Stimulated activated memory B cell treated with anti-CD40 and anti-IgM and Interleukin-4, amounts not matched to agents 10 μg/mL and 1 μg/mL and 100 μg/mL, for 72 hours (primary cell): ENCODE measurements around the gene C5orf52.
"Not testable (repeated sequence)": the region's sequence is repeated elsewhere in the genome, so short reads cannot be mapped to it uniquely, and the experiment has no call there.

Source experiments
- ATAC-seq: fragments of 150-1000 bp; cut with Tn5 transposase; 2 replicates; pipeline ENCODE4 v1.10.0; 2021
- H3K27ac Mint-ChIP-seq: one replicate; pipeline ENCODE4 v1.8.0; 2022; ENCODE audit warnings: mild to moderate bottlenecking, mixed read lengths
- H3K27me3 Mint-ChIP-seq: one replicate; pipeline ENCODE4 v1.8.0; 2022; ENCODE audit warnings: mixed read lengths
- H3K36me3 Mint-ChIP-seq: one replicate; pipeline ENCODE4 v1.8.0; 2022; ENCODE audit warnings: mixed read lengths
- H3K4me1 Mint-ChIP-seq: one replicate; pipeline ENCODE4 v1.8.0; 2022; ENCODE audit warnings: mixed read lengths
- H3K4me3 Mint-ChIP-seq: one replicate; pipeline ENCODE4 v1.8.0; 2022; ENCODE audit warnings: mild to moderate bottlenecking, moderate library complexity, mixed read lengths
- H3K9me3 Mint-ChIP-seq: one replicate; pipeline ENCODE4 v1.8.0; 2022; ENCODE audit warnings: mixed read lengths

Gene C5orf52

DNA sequence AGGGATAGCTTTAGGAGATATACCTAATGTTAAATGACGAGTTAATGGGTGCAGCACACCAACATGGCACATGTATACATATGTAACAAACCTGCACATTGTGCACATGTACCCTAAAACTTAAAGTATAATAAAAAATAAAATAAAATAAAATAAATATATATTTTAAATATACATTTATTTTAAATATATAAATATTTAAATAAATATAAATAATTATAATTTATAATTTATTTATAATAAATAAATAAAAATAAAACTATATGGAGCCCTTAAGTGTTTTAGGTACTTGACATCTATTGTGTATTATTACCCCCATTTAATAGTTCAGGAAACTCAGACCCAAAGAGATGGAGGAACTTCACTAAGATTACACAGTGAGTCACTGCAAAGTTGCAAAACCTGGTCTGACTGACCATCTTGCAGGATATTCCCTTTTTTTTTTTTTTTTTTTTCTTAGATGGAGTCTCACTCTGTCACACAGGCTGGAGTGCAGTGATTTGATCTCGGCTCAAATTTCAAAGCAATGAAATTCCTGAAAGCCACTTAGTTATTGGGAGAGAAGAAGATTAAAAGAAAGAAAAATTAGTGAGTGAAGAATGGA lies 5.8 kb upstream of the C5orf52 start:
- H3K36me3 Mint-ChIP-seq: no peaks in the 10 kb centered on the region
- H3K9me3 Mint-ChIP-seq: no peaks in the 10 kb centered on the region
- peaks cover 22% of the 10 kb centered on the region for H3K4me1 Mint-ChIP-seq
- H3K27me3 Mint-ChIP-seq: no peaks in the 10 kb centered on the region
- H3K4me3 Mint-ChIP-seq: no peak overlapping the region
- ATAC-seq: no peak
- H3K27ac Mint-ChIP-seq: no peak overlapping the region

- Mint-ChIP-seq H3K27me3 (no peaks in the 10 kb centered on the region), H3K36me3 (no peaks in the 10 kb centered on the region), H3K27ac (peak overlapping the region; percentile 49), H3K4me3 (no peak overlapping the region), H3K4me1 (peaks cover 35% of the 10 kb centered on the region), H3K9me3 (no peaks in the 10 kb centered on the region)
- no peak for ATAC-seq
Observed at GRCh38 chr5:157668356-157668755, 3.0 kb upstream of the C5orf52 start.

DNA sequence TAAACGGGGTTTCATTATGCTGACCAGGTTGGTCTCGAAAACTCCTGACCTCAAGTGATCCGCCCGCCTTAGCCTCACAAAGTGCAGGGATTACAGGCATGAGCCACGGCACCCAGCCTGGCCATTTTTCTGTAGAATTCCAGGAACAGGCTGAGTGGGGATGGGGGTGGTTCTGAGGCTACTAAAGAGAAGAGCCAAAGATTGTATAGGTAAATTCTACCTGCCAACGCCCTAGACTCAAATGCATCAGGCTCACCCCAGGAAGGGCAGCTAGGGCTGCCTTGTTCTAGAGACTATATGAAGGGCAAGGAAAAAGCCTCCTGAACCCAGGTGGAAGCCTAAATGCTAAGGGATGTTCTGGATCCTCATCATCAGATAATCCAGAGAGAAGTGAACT lies 1.6 kb upstream of the C5orf52 start:
- H3K27me3 Mint-ChIP-seq: no peaks in the 10 kb centered on the region
- peaks cover 35% of the 10 kb centered on the region for H3K4me1 Mint-ChIP-seq
- no peaks in the 10 kb centered on the region for H3K36me3 Mint-ChIP-seq
- no peak for ATAC-seq
- peak overlapping the region; percentile 88 for H3K4me3 Mint-ChIP-seq
- peak overlapping the region; percentile 86 for H3K27ac Mint-ChIP-seq
- no peaks in the 10 kb centered on the region for H3K9me3 Mint-ChIP-seq

- ATAC-seq: no peak
- peak overlapping the region; percentile 86 for H3K27ac Mint-ChIP-seq
Observed at GRCh38 chr5:157671592-157672330, 428 bp downstream of the C5orf52 start.

DNA sequence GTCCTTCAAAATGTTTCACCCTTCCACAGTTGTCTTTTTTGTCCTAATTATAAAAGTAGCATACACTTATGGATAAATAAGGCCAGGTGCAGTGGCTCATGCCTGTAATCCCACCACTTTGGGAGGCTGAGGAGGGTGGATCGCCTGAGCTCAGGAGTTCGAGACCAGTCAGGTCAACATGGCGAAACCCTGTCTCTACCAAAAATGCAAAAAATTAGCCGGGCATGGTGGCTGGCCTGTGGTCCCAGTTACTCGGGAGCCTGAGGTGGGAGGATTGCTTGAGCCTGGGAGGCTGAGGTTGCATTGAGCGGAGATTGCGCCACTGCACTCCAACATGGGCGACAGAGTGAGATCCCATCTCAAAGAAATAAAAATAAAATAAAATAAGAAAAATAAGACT lies 1.6 kb downstream of the C5orf52 start:
- Mint-ChIP-seq H3K9me3 (no peaks in the 10 kb centered on the region), H3K27ac (no peak overlapping the region), H3K4me3 (no peak overlapping the region), H3K4me1 (peaks cover 35% of the 10 kb centered on the region), H3K27me3 (no peaks in the 10 kb centered on the region), H3K36me3 (no peaks in the 10 kb centered on the region)
- ATAC-seq: no peak

More at GRCh38 chr5:157671592-157672330, 428 bp downstream of the C5orf52 start:
- Mint-ChIP-seq H3K9me3 (no peaks in the 10 kb centered on the region), H3K27me3 (no peaks in the 10 kb centered on the region), H3K4me1 (peaks cover 35% of the 10 kb centered on the region), H3K36me3 (no peaks in the 10 kb centered on the region), H3K4me3 (peak overlapping the region; percentile 88)

- not testable (repeated sequence) for ATAC-seq, H3K36me3 Mint-ChIP-seq
Observed at GRCh38 chr5:157674351-157674750, 3.0 kb downstream of the C5orf52 start.

DNA sequence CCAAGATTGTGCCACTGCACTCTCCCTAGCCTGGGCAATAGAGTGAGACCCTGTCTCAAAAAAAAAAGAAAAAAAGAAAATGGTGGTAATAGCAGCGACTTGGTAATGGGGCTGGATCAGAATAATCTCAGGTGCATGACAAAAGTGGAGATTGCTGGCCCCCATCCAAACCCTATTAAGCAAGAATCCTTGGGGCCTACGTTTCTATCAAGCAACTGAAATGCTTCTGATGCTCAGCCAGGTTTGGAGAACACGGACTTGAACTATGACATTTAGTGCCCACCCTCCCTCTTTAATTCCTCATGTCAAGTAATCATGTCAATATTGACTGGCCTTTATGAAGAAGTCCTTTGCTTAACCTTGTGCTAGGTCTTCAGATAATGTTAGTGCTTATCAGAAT lies 6.6 kb downstream of the C5orf52 start:
- no peaks in the 10 kb centered on the region for H3K36me3 Mint-ChIP-seq
- H3K9me3 Mint-ChIP-seq: no peaks in the 10 kb centered on the region
- ATAC-seq: no peak
- H3K27ac Mint-ChIP-seq: no peak overlapping the region
- H3K4me1 Mint-ChIP-seq: no peaks in the 10 kb centered on the region
- no peaks in the 10 kb centered on the region for H3K27me3 Mint-ChIP-seq
- H3K4me3 Mint-ChIP-seq: no peak overlapping the region

More at GRCh38 chr5:157674351-157674750, 3.0 kb downstream of the C5orf52 start:
- not testable (repeated sequence) for H3K27ac Mint-ChIP-seq, H3K27me3 Mint-ChIP-seq, H3K4me3 Mint-ChIP-seq, H3K9me3 Mint-ChIP-seq
- H3K4me1 Mint-ChIP-seq: peaks cover 29% of the 10 kb centered on the region

GRCh38 chr5:157679801-157680200 lies 8.5 kb downstream of the C5orf52 start:
- Mint-ChIP-seq H3K36me3 (no peaks in the 10 kb centered on the region), H3K4me3 (no peak overlapping the region), H3K27ac (no peak overlapping the region), H3K27me3 (no peaks in the 10 kb centered on the region), H3K4me1 (no peaks in the 10 kb centered on the region), H3K9me3 (no peaks in the 10 kb centered on the region)
- no peak for ATAC-seq

- no peaks in the 10 kb centered on the region for H3K4me1 Mint-ChIP-seq
- H3K27me3 Mint-ChIP-seq: no peaks in the 10 kb centered on the region
- H3K36me3 Mint-ChIP-seq: no peaks in the 10 kb centered on the region
- no peaks in the 10 kb centered on the region for H3K9me3 Mint-ChIP-seq
- H3K4me3 Mint-ChIP-seq: no peak overlapping the region
- no peak overlapping the region for H3K27ac Mint-ChIP-seq
- no peak for ATAC-seq
Observed at GRCh38 chr5:157680239-157680638, 8.9 kb downstream of the C5orf52 start.

GRCh38 chr5:157681048-157681447 lies 9.7 kb downstream of the C5orf52 start:
- H3K27ac Mint-ChIP-seq: no peak overlapping the region
- no peaks in the 10 kb centered on the region for H3K27me3 Mint-ChIP-seq
- H3K36me3 Mint-ChIP-seq: no peaks in the 10 kb centered on the region
- no peak overlapping the region for H3K4me3 Mint-ChIP-seq
- H3K4me1 Mint-ChIP-seq: no peaks in the 10 kb centered on the region
- no peaks in the 10 kb centered on the region for H3K9me3 Mint-ChIP-seq
- ATAC-seq: no peak

DNA sequence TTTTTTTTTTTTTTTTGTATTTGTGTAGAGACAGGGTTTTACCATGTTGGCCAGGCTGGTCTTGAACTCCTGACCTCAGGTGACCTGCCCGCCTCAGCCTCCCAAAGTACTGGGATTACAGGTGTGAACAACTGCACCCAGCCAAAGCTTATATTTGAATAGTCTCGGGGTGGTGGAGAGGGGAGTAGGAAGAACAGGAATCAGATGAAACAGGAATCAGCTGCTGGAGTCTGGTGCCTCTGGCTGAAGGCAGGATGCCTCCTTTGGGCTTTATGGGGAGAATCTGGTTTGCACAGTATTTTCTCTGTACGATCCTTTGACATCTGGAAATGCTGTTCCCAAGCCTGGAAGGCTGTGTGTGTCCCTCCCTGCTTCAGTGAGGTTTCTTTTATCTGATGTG lies 10.9 kb downstream of the C5orf52 start:
- Mint-ChIP-seq H3K27me3 (no peaks in the 10 kb centered on the region), H3K4me3 (no peak overlapping the region), H3K9me3 (no peaks in the 10 kb centered on the region), H3K27ac (no peak overlapping the region), H3K36me3 (no peaks in the 10 kb centered on the region), H3K4me1 (no peaks in the 10 kb centered on the region)
- no peak for ATAC-seq

GRCh38 chr5:157686276-157687197 lies 15.2 kb downstream of the C5orf52 start:
- ATAC-seq, H3K9me3 Mint-ChIP-seq, H3K4me1 Mint-ChIP-seq: not testable (repeated sequence)

DNA sequence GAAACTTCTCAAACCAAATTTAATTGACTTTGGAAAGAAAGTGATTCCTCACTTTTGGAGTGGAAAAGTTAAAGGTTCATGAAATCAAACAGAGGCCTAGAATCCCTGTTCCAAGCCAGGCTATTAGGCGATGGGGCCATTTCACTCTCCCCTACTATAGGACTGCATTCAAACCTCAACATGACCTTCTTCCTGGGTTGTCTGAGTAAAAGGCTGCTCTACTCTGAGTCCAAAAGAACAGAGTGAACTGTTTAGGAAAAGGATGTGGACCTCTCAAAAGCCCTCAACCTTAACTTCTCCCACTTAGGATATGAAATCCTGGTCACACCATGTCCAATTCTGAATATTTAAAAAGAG lies 15.8 kb downstream of the C5orf52 start:
- H3K27me3 Mint-ChIP-seq: no peaks in the 10 kb centered on the region
- H3K4me3 Mint-ChIP-seq: no peak overlapping the region
- no peak overlapping the region for H3K27ac Mint-ChIP-seq
- no peaks in the 10 kb centered on the region for H3K9me3 Mint-ChIP-seq
- ATAC-seq: no peak
- no peaks in the 10 kb centered on the region for H3K36me3 Mint-ChIP-seq
- no peaks in the 10 kb centered on the region for H3K4me1 Mint-ChIP-seq

More at GRCh38 chr5:157686276-157687197, 15.2 kb downstream of the C5orf52 start:
- not testable (repeated sequence) for H3K36me3 Mint-ChIP-seq, H3K4me3 Mint-ChIP-seq, H3K27ac Mint-ChIP-seq, H3K27me3 Mint-ChIP-seq

GRCh38 chr5:157689942-157690689 lies 18.8 kb downstream of the C5orf52 start:
- Mint-ChIP-seq H3K9me3 (no peaks in the 10 kb centered on the region), H3K4me1 (no peaks in the 10 kb centered on the region), H3K4me3 (peak overlapping the region; percentile 56), H3K27me3 (no peaks in the 10 kb centered on the region), H3K27ac (no peak overlapping the region), H3K36me3 (no peaks in the 10 kb centered on the region)
- ATAC-seq: peak; percentile 62
